HepG2 (cell line): Measurements from ENCODE around the gene COA5. TPM values are rescaled to one million over a fixed set of nuclear protein-coding genes. Genes with fewer than 3 reads are reported as not detected.

Source experiments
- CREM ChIP-seq, 2 experiments: sonication (generic) in 1 of 2; formaldehyde crosslinking in 1 of 2; IDR thresholded peaks; 2 replicates each; pipeline versions ENCODE4 v1.4.0 to v1.6.1; 2016 to 2020; ENCODE audit warnings: antibody characterized with exemption in 1 of 2, mild to moderate bottlenecking in 1 of 2, missing genetic modification reagents in 1 of 2
- KLF16 ChIP-seq, 2 experiments: sonication (generic) in 1 of 2; formaldehyde crosslinking in 1 of 2; IDR thresholded peaks; 2 replicates each; pipeline versions ENCODE4 v1.6.1 to v1.8.0; 2016 to 2023; ENCODE audit warnings: missing genetic modification reagents in 2 of 2, missing compliant biosample characterization in 1 of 2
- PCBP1 ChIP-seq: fragments of 200-400 bp; formaldehyde crosslinking; IDR thresholded peaks from 2 replicates; pipeline ENCODE4 v1.6.1; 2017; ENCODE audit warnings: mild to moderate bottlenecking, low read depth, low read length, borderline replicate concordance
- PHF20 ChIP-seq: sonication (generic); formaldehyde crosslinking; IDR thresholded peaks from 2 replicates; pipeline ENCODE4 v1.5.0; 2020; ENCODE audit warnings: mild to moderate bottlenecking, missing genetic modification reagents
- POGZ ChIP-seq: sonication (generic); formaldehyde crosslinking; IDR thresholded peaks from 2 replicates; pipeline ENCODE4 v1.4.0; 2020; ENCODE audit warnings: mild to moderate bottlenecking, missing genetic modification reagents
- POLR2AphosphoS5 ChIP-seq: IDR thresholded peaks from 2 replicates; pipeline ENCODE4 v1.6.1; 2012; ENCODE audit warnings: low read depth, low read length
- PRPF4 ChIP-seq: fragments of 200-400 bp; formaldehyde crosslinking; IDR thresholded peaks from 2 replicates; pipeline ENCODE4 v1.6.1; 2016; ENCODE audit warnings: low read length, low read depth; ENCODE audit not compliant: poor library complexity, severe bottlenecking
- REPIN1 ChIP-seq: sonication (generic); formaldehyde crosslinking; IDR thresholded peaks from 2 replicates; pipeline ENCODE4 v1.8.0; 2022; ENCODE audit warnings: missing genetic modification reagents, low read depth, mild to moderate bottlenecking, borderline replicate concordance
- SAFB2 ChIP-seq: sonication (generic); formaldehyde crosslinking; IDR thresholded peaks from 2 replicates; pipeline ENCODE4 v1.5.1; 2020; ENCODE audit warnings: missing genetic modification reagents, low read depth, mild to moderate bottlenecking, borderline replicate concordance
- SRSF9 ChIP-seq: fragments of 200-400 bp; formaldehyde crosslinking; IDR thresholded peaks from 2 replicates; pipeline ENCODE4 v1.6.1; 2018; ENCODE audit warnings: borderline replicate concordance, mild to moderate bottlenecking, low read depth, low read length; ENCODE audit not compliant: insufficient read depth, poor library complexity, severe bottlenecking
- ZFP82 ChIP-seq: sonication (generic); formaldehyde crosslinking; IDR thresholded peaks from 2 replicates; pipeline ENCODE4 v1.5.1; 2020; ENCODE audit warnings: mild to moderate bottlenecking, missing genetic modification reagents, borderline replicate concordance
- ZMYM3 ChIP-seq: sonication (generic); formaldehyde crosslinking; IDR thresholded peaks from 2 replicates; pipeline ENCODE4 v1.5.1; 2020; ENCODE audit warnings: mild to moderate bottlenecking, missing genetic modification reagents
- ZNF101 ChIP-seq: sonication (generic); formaldehyde crosslinking; IDR thresholded peaks from 2 replicates; pipeline ENCODE4 v1.4.0; 2020; ENCODE audit warnings: mild to moderate bottlenecking, low read depth, missing genetic modification reagents, borderline replicate concordance
- ZNF264 ChIP-seq: sonication (generic); formaldehyde crosslinking; IDR thresholded peaks from 2 replicates; pipeline ENCODE4 v1.4.0; 2020; ENCODE audit warnings: missing genetic modification reagents
- ZNF33B ChIP-seq: sonication (generic); formaldehyde crosslinking; IDR thresholded peaks from 2 replicates; pipeline ENCODE4 v1.5.1; 2020; ENCODE audit warnings: mild to moderate bottlenecking, missing genetic modification reagents
- ZNF503 ChIP-seq: sonication (generic); formaldehyde crosslinking; IDR thresholded peaks from 2 replicates; pipeline ENCODE4 v1.4.0; 2020; ENCODE audit warnings: missing genetic modification reagents
- ZNF773 ChIP-seq: sonication (generic); formaldehyde crosslinking; IDR thresholded peaks from 2 replicates; pipeline ENCODE4 v1.4.0; 2020; ENCODE audit warnings: missing genetic modification reagents, borderline replicate concordance
- ZSCAN29 ChIP-seq: sonication (generic); formaldehyde crosslinking; conservative IDR thresholded peaks from 2 replicates; pipeline ENCODE4 v1.4.0; 2020; ENCODE audit warnings: mild to moderate bottlenecking, missing genetic modification reagents
- polyA plus RNA-seq, 8 experiments: library from polyadenylated mRNA; depleted of rRNA in 3 of 8; stranded (reverse) in 7 of 8; unstranded in 1 of 8; fragments of >200 nt; fragmentation: Illumina TruSeq in 4 of 8; extraction: Trizol in 4 of 8; gene quantifications; 2 replicates each; pipeline versions ENCODE4 v1.2.1 to v1.2.3, GENCODE V29; 2011 to 2016; ENCODE audit warnings: low read depth in 4 of 8, missing spikeins in 1 of 8, mixed read lengths in 1 of 8; ENCODE audit not compliant: insufficient read depth in 1 of 8
- total RNA-seq, 5 experiments: library from RNA; depleted of rRNA; stranded (reverse); fragments of >200 nt; fragmentation: Illumina TruSeq; extraction: Trizol; gene quantifications; 2 replicates each; pipeline ENCODE4 v1.2.3, GENCODE V29; 2016; ENCODE audit warnings: low read depth in 1 of 5
- TF ChIP-seq, protein P1 (sequence below): sonication (generic); formaldehyde crosslinking; IDR thresholded peaks from 2 replicates; pipeline ENCODE4 v1.5.0; 2020; ENCODE audit warnings: mild to moderate bottlenecking, missing genetic modification reagents, borderline replicate concordance
- TF ChIP-seq, protein P2 (sequence below): sonication (generic); formaldehyde crosslinking; IDR thresholded peaks from 2 replicates; pipeline ENCODE4 v1.9.0; 2021; ENCODE audit warnings: missing genetic modification reagents, borderline replicate concordance

COA5 gene
- total and polyA plus RNA-seq, 2 of the 13 experiments (the other 11 are each of a cell fraction or from before 2014, with no cell fraction given): 43.6 to 64.5 TPM

GRCh38 chr2:98583816-98584618 is 24.3 kb downstream of the COA5 start (continued):
- no peak for TF ChIP-seq ZNF101 (CRISPR knock-in tag)
- peak; percentile 89 for TF ChIP-seq POGZ (CRISPR knock-in tag)
- TF ChIP-seq, protein P1, sequence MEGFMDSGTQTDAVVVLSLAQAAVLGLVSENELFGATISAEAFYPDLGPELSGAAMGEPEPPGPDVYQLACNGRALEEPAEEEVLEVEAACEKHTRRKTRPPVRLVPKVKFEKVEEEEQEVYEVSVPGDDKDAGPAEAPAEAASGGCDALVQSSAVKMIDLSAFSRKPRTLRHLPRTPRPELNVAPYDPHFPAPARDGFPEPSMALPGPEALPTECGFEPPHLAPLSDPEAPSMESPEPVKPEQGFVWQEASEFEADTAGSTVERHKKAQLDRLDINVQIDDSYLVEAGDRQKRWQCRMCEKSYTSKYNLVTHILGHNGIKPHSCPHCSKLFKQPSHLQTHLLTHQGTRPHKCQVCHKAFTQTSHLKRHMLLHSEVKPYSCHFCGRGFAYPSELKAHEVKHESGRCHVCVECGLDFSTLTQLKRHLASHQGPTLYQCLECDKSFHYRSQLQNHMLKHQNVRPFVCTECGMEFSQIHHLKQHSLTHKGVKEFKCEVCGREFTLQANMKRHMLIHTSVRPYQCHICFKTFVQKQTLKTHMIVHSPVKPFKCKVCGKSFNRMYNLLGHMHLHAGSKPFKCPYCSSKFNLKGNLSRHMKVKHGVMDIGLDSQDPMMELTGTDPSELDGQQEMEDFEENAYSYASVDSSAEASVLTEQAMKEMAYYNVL (CRISPR knock-in tag): peak; percentile 85
- no peak for TF ChIP-seq ZNF773 (CRISPR knock-in tag)
- TF ChIP-seq ZMYM3 (CRISPR knock-in tag): no peak; the same call in 1 of the 2 replicates
- no peak for TF ChIP-seq SRSF9
- peak; percentile 46; the same call in 1 of the 2 replicates for TF ChIP-seq CREM (IDR thresholded peaks at IDR 0.05)
- TF ChIP-seq CREM (CRISPR knock-in tag; IDR thresholded peaks at IDR 0.05): no peak
- no peak for TF ChIP-seq PRPF4
- TF ChIP-seq ZNF264 (CRISPR knock-in tag): peak; percentile 66; the same call in 1 of the 2 replicates
- peak; percentile 69; the same call in 1 of the 2 replicates for TF ChIP-seq ZSCAN29 (CRISPR knock-in tag)
- TF ChIP-seq, protein P2, sequence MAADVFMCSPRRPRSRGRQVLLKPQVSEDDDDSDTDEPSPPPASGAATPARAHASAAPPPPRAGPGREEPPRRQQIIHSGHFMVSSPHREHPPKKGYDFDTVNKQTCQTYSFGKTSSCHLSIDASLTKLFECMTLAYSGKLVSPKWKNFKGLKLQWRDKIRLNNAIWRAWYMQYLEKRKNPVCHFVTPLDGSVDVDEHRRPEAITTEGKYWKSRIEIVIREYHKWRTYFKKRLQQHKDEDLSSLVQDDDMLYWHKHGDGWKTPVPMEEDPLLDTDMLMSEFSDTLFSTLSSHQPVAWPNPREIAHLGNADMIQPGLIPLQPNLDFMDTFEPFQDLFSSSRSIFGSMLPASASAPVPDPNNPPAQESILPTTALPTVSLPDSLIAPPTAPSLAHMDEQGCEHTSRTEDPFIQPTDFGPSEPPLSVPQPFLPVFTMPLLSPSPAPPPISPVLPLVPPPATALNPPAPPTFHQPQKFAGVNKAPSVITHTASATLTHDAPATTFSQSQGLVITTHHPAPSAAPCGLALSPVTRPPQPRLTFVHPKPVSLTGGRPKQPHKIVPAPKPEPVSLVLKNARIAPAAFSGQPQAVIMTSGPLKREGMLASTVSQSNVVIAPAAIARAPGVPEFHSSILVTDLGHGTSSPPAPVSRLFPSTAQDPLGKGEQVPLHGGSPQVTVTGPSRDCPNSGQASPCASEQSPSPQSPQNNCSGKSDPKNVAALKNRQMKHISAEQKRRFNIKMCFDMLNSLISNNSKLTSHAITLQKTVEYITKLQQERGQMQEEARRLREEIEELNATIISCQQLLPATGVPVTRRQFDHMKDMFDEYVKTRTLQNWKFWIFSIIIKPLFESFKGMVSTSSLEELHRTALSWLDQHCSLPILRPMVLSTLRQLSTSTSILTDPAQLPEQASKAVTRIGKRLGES (CRISPR knock-in tag): no peak
- TF ChIP-seq ZNF33B: peak; percentile 62; the same call in 1 of the 2 replicates
- peak; percentile 89; the same call in 1 of the 2 replicates for TF ChIP-seq REPIN1
- no peak for TF ChIP-seq PCBP1
- no peak for TF ChIP-seq ZFP82 (CRISPR knock-in tag)
- peak in 1 of 2 experiments; percentile 58; a peak in 1 of 4 replicates for TF ChIP-seq KLF16 (CRISPR knock-in tag; IDR thresholded peaks at IDR 0.05)
- TF ChIP-seq POLR2AphosphoS5: peak; percentile 73
- no peak for TF ChIP-seq ZNF503 (CRISPR knock-in tag)
- 0 out of 2 replicates have a peak, but pooled peaks have one; percentile 53 for TF ChIP-seq PHF20 (CRISPR knock-in tag)
- no peak for TF ChIP-seq SAFB2 (CRISPR knock-in tag)
